Measurements from ENCODE around the gene SLC7A10. TPM values are rescaled to one million over a fixed set of nuclear protein-coding genes. Genes with fewer than 3 reads are reported as not detected.
A peak's percentile ranks its signal among the peaks of the same experiment; 100 is the strongest.

Gene SLC7A10
- total RNA-seq, 1 experiment from 2014 or later = not detected

GRCh38 chr19:33257828-33258227 lies 32.2 kb upstream of the SLC7A10 start:
- no peak for DNase-seq (ENCODE audit: low read depth)
- in situ Hi-C loops (cut with HindIII; ENCODE audit: low pct_unique_long_range_greater_than_20kb, low sequenced_read_pairs) = no loop called here

GRCh38 chr19:33256261-33256660 lies 30.6 kb upstream of the SLC7A10 start:
- DNase-seq (ENCODE audit: low read depth) = no peak
- in situ Hi-C loops (cut with HindIII; ENCODE audit: low pct_unique_long_range_greater_than_20kb, low sequenced_read_pairs) = no loop called here

GRCh38 chr19:33255781-33256180 lies 30.1 kb upstream of the SLC7A10 start:
- DNase-seq (ENCODE audit: low read depth) = no peak

GRCh38 chr19:33254245-33254824 lies 28.7 kb upstream of the SLC7A10 start:
- DNase-seq (ENCODE audit: low read depth) = no peak
- in situ Hi-C loops (cut with HindIII; ENCODE audit: low pct_unique_long_range_greater_than_20kb, low sequenced_read_pairs) = no loop called here

More at GRCh38 chr19:33255781-33256180, 30.1 kb upstream of the SLC7A10 start:
- in situ Hi-C loops (cut with HindIII; ENCODE audit: low pct_unique_long_range_greater_than_20kb, low sequenced_read_pairs) = no loop called here

- DNase-seq (ENCODE audit: low read depth) = no peak
- in situ Hi-C loops (cut with HindIII; ENCODE audit: low pct_unique_long_range_greater_than_20kb, low sequenced_read_pairs) = no loop called here
These were observed 27.3 kb upstream of the SLC7A10 start for GRCh38 chr19:33252971-33253370.

GRCh38 chr19:33252418-33252962 lies 26.8 kb upstream of the SLC7A10 start:
- in situ Hi-C loops (cut with HindIII; ENCODE audit: low pct_unique_long_range_greater_than_20kb, low sequenced_read_pairs) = no loop called here

GRCh38 chr19:33251526-33252090 lies 26.0 kb upstream of the SLC7A10 start:
- DNase-seq (ENCODE audit: low read depth) = no peak
- in situ Hi-C loops (cut with HindIII; ENCODE audit: low pct_unique_long_range_greater_than_20kb, low sequenced_read_pairs) = no loop called here

More at GRCh38 chr19:33252418-33252962, 26.8 kb upstream of the SLC7A10 start:
- no peak for DNase-seq (ENCODE audit: low read depth)

- in situ Hi-C loops (cut with HindIII; ENCODE audit: low pct_unique_long_range_greater_than_20kb, low sequenced_read_pairs) = no loop called here
- no peak for DNase-seq (ENCODE audit: low read depth)
These were observed 25.4 kb upstream of the SLC7A10 start for GRCh38 chr19:33251076-33251475.

GRCh38 chr19:33250500-33250899 lies 24.9 kb upstream of the SLC7A10 start:
- in situ Hi-C loops (cut with HindIII; ENCODE audit: low pct_unique_long_range_greater_than_20kb, low sequenced_read_pairs) = no loop called here
- no peak for DNase-seq (ENCODE audit: low read depth)

GRCh38 chr19:33249740-33250366 lies 24.2 kb upstream of the SLC7A10 start:
- in situ Hi-C loops (cut with HindIII; ENCODE audit: low pct_unique_long_range_greater_than_20kb, low sequenced_read_pairs) = no loop called here
- DNase-seq (ENCODE audit: low read depth) = no peak

GRCh38 chr19:33248954-33249613 lies 23.4 kb upstream of the SLC7A10 start:
- in situ Hi-C loops (cut with HindIII; ENCODE audit: low pct_unique_long_range_greater_than_20kb, low sequenced_read_pairs) = no loop called here
- peak; percentile 44 for DNase-seq (ENCODE audit: low read depth)

- in situ Hi-C loops (cut with HindIII; ENCODE audit: low pct_unique_long_range_greater_than_20kb, low sequenced_read_pairs) = no loop called here
- DNase-seq (ENCODE audit: low read depth) = no peak
These were observed 22.9 kb upstream of the SLC7A10 start for GRCh38 chr19:33248553-33248953.

GRCh38 chr19:33248104-33248503 lies 22.5 kb upstream of the SLC7A10 start:
- in situ Hi-C loops (cut with HindIII; ENCODE audit: low pct_unique_long_range_greater_than_20kb, low sequenced_read_pairs) = no loop called here
- no peak for DNase-seq (ENCODE audit: low read depth)

GRCh38 chr19:33247441-33247819 lies 21.8 kb upstream of the SLC7A10 start:
- DNase-seq (ENCODE audit: low read depth) = no peak
- in situ Hi-C loops (cut with HindIII; ENCODE audit: low pct_unique_long_range_greater_than_20kb, low sequenced_read_pairs) = no loop called here

- in situ Hi-C loops (cut with HindIII; ENCODE audit: low pct_unique_long_range_greater_than_20kb, low sequenced_read_pairs) = no loop called here
These were observed 21.2 kb upstream of the SLC7A10 start for GRCh38 chr19:33246709-33247440.

GRCh38 chr19:33245948-33246708 lies 20.5 kb upstream of the SLC7A10 start:
- DNase-seq (ENCODE audit: low read depth) = no peak
- in situ Hi-C loops (cut with HindIII; ENCODE audit: low pct_unique_long_range_greater_than_20kb, low sequenced_read_pairs) = no loop called here

More at GRCh38 chr19:33246709-33247440, 21.2 kb upstream of the SLC7A10 start:
- no peak for DNase-seq (ENCODE audit: low read depth)

GRCh38 chr19:33242911-33243310 lies 17.3 kb upstream of the SLC7A10 start:
- no peak for DNase-seq (ENCODE audit: low read depth)
- in situ Hi-C loops (cut with HindIII; ENCODE audit: low pct_unique_long_range_greater_than_20kb, low sequenced_read_pairs) = no loop called here

GRCh38 chr19:33242131-33242530 lies 16.5 kb upstream of the SLC7A10 start:
- in situ Hi-C loops (cut with HindIII; ENCODE audit: low pct_unique_long_range_greater_than_20kb, low sequenced_read_pairs) = no loop called here
- DNase-seq (ENCODE audit: low read depth) = no peak
